Activated CD4-positive, CD25-positive, alpha-beta regulatory T cell (primary cell): ENCODE results near the gene DDAH1.
A peak's percentile ranks its signal among the peaks of the same experiment; 100 is the strongest.

Source experiments
- DNase-seq, 4 experiments: peaks; one replicate each; lab custom pipeline; 2025; lab: John Stamatoyannopoulos, UW

Gene DDAH1

DNA sequence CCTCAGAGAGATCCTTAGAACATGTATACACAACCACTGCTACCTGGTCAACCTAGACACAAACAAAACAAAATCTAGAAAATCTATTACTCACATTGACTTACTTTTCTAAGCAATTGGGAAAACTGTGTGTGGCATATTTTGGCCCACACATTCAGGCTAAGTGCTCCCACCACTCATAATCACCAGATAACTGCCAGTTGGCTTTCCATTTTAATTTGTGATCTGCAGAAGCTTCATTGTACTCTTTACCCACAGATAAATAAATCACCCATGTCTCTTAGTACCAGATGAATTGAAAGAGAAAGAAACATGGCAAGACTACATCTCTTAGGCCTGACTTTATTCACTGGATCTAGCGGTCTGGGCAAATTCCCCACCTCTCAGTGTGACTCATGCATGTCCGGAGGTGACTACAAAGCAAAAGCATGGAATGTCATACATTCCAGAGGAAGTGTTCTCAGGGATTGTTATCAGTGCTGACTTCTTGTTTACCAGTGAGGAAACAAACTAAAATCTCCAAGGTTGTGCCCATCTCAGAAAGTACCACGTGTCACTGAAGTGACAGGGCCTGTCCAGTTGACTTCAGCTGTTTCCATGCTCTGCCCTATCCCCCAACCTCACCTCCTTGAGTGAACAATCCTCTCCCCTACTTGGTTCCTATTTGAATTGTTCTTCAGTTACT lies 136.1 kb downstream of the DDAH1 start:
- no peak for DNase-seq

DNA sequence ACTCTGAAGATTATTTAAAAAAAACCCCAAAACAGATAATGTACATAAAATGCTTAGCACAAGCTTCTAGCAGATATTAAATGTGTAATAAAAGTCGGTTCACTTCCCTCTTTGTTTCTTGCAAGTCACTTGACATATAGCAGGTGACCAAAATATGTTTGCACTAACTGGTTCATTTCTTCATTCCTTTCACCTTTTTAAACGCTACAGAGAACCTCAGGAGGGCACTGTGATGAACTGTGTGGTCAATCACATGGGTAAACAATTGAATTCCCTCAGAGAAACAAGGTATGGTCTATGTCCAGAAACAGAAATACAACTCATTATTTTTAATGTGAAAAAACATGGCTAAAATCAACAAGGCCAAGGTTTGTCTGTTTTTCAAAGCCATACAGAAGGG lies 137.2 kb downstream of the DDAH1 start:
- no peak for DNase-seq

DNA sequence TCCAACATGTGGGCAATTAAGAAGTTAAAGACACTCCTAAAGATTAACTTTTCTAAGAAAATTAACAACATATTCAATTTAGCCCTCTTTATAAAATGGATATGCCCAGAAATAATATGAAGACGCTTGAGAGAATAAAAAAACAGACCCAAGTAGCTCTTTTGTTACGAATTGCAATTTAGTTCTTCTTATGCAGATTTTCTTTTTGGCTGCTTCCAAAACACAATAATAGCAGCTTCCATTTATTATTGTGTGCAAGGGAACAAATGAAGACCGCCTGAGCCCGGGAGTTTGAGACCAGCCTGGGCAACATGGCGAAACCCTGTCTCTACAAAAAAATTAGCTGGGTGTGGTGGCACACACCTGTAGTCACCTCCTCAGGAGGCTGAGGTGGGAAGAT lies 138.1 kb downstream of the DDAH1 start:
- DNase-seq, result no peak

DNA sequence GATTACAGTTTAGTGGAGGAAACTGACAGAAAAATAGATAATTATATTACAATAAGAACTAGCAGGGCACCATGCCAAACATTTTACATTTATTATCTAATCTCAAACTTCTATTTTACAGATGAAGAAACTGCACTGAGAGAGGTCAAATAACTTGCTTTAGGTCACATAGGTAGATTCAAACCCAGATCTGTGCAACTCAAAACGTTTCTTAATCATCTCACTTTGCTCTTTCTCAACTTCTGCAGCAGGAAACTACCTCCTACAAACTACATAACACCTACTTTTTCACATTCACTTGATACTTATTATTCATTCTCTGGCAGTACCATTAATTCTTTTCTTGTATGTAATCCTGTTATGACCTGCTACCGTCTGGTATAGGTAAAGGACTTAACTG lies 138.6 kb downstream of the DDAH1 start:
- no peak for DNase-seq

DNA sequence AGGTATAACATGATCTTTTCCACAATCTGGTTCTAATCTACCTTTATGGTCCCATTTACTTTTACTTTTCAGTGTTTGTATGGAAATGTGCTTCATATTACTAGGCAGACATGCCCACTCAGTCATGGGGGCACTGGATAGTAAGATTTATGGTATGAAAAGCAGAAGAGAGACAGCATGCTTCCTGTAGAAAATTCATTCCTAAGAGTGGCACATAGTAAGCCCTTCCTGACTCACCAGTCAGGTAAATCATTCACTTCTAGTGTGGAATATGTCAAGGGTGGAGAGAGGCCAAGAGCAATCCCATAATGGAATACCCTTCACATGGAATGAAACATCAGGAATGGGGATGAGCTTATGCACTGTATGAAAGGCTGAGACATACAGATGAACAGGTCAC lies 139.0 kb downstream of the DDAH1 start:
- no peak for DNase-seq

DNA sequence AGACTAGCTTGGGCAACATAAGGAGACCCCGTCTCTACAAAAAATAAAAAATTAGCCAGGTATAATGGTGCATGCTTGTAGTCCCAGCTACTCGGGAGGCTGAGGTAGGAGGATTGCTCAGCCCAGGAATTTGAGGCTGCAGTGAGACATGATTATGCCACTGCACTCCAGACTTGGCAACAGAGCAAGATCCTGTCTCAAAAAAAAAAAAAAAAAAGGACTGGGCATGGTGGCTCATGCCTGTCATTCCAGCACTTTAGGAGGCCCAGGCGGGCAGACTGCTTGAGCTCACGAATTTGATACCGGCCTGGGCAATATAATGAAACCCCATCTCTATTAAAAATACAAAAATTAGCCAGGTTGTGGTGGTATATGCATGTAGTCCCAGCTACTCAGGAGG lies 141.2 kb downstream of the DDAH1 start:
- no peak for DNase-seq

DNA sequence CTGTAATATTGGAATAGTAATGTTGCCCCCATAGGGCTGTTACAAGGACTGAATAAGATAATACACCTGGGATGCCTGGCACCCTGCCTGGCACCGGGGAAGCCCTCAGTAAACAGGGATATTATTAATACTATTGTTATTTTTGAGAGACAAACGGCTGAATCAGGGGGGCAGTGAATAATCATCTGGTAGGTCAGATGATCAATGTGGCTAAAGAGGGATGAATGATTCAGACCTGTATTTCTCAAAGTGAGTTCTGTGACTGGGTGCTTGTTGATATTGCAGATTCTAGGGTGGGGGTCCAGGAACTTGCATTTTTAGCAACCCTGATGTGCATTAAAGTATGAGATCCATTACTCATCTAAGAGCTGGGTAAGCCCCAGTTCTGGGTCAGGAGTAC lies 142.3 kb downstream of the DDAH1 start:
- no peak for DNase-seq

DNA sequence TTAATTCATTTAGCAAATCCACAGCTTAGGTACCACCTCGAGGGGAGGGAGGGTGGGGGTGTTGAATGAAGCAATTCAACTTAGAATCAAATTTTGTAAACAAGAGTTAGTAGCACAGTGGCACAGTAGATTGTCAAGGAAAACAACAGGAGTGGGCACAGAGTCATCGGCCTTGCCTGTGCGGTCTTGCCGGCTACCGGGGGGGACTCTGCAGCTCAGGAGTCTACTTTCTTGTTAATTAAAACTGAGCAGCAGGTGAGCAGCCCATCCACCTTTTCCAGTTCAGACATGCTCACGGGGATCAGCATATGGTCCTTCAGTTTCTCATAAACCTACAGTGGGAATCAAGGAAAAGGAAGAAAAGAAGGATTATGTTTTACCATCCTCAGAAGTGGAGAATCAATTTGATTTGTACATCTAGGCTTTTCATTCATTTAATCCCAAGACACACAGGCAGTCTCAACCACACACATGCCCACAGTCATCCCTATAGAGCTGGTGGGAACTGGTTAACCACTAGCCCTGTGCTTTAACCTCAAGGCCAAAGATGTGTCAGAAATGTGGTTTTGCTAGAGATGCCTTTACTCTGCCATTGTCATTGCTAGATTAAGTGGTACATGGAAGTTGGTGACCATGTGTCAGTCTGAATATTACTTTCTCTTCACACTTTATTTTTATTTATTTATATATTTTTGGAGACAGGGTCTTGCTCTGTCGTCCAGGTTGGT lies 143.6 kb downstream of the DDAH1 start:
- no peak for DNase-seq

DNA sequence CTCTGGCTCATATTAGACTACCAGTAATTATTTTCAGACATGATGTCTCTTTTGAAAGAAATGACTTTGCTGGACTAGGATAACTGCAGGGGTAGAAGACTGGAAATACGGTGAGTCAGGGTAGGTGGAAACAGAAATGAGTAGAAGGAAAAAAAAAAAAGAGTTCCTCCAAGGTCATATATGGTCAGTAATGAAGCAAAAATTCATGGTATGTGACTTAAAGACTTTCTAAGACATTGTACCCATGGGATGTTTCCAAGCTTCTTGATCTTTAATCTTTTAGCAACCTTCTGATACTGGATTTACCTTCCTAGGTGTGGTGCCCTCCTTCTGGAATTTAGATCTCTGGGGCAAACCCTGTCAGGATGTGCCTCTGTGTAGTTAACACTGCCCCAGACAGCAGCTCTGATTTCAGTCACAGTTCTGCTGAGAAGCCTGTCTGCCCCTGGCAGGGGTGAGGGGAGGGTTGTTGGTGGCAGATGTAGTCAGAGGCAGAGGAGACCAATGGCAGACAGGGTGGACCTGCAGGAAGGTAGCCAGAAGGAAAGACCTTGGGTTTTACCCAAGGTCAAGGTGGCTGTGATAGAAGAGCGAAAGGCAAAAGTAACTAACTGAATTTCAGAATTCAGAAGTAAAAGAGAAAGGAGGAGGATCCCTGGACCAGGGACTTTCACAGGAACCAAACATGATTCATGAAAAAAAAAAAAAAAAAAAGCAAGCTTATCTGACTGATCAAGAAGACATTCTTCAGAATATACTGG lies 144.4 kb downstream of the DDAH1 start:
- DNase-seq, result no peak

DNA sequence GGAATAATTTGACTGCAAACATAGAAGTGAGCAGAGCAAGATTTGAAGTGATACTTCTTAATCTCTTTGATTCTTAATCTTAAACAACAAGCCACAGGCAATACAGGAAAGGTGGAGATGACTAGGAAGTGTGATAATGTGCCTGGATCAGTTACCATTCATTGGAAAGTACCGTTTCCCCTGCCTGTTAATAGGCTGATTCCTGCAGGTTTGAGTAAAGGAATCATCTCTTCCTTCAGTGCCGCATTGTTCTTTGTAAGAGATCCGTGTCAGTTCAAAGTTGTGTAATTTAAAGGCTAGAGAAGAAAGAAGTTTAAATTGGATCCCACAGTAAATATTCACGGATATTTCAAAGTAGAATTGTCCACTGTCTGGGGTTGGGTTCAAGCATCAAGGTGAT lies 145.0 kb downstream of the DDAH1 start:
- no peak for DNase-seq

DNA sequence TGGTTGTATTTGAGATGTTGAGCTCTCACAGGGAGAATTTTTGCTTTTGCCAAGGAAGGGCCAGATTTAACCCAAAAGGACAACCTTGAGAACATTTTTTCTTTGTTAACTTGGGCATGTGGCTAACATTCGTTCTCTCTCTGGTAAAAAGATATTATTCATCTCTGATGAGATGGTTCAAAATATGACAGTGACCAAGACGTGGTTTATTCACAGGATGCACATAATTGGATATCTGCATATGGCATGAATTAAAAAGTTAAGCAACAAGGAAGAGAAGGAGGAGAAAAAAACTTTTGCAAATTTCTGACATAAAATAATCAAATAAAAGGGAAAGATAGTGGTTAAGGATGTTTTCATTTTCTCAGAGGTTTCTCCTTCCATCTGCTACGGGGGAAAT lies 145.5 kb downstream of the DDAH1 start:
- DNase-seq, result no peak

DNA sequence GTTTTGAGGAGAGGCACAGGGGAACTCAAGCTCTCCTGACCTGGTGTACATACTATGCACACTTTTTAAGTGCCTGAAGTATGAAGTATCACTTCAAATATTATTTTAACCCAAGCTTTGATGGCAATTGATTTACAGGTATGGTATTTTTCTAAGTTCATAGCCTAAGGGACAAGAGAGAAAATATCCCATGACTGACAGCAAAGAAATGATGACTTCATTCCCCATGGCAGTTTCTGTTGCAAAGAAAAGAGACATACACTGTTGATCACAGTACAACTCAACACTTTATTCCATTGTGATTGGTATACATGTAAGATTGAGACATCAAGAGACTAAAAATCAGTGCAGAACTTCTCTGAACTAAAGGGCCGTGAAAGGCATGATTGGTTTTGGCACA lies 146.7 kb downstream of the DDAH1 start:
- DNase-seq, result no peak

DNA sequence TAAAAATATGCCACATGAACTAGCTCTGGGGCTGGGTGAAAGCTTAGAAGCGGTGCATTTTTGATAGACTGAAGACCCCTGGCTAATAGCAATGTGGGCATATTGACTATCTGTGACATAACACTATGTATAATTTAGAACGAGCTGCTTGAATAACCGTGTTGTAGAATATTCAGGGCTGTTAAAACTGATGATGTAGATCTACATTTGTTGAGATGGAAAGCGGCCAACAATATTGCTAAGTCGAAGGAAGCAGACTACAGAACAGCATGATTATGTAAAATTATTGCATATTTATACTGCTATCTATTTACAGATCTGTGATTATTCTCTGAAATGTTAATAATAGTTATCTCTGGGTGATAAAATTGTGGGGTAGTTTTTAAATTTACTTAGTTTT lies 147.4 kb downstream of the DDAH1 start:
- no peak for DNase-seq

DNA sequence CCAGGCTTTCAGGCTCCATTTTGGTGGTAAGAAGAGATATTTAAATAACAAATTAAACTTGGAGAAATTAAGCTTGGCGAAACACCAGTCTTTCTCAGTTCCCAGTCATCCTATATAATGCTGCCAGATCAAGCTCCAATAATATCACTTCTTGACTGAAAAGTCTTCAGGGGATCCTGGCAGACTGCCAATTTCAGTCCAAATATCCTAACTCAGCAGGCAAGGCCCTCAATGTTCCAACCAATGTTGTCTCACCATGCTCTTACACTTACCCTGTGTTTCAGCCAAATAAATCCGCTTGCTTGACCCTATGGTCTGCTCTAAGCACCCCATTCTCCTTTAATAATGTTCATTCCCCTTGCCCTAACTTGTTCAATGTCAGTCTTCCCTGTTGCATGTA lies 148.6 kb downstream of the DDAH1 start:
- DNase-seq, result no peak

DNA sequence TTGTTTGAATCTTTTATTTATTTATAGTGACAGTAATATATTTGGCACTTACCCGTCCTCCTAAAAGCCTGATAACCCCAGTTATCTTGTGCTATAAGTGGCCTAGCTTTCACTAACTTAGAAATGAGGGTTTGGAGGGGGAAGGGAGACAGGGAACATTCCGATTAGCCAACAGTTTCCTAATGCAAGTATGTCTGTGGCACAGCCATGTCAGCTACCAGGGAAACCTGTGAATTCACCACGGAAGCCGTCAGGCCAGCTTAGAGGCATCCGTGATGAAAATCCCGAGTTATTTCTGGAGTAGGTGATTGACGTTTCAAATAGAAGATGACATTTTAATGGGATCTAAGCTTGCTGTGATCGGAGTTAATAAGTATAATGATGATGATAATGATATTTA lies 149.2 kb downstream of the DDAH1 start:
- no peak for DNase-seq

DNA sequence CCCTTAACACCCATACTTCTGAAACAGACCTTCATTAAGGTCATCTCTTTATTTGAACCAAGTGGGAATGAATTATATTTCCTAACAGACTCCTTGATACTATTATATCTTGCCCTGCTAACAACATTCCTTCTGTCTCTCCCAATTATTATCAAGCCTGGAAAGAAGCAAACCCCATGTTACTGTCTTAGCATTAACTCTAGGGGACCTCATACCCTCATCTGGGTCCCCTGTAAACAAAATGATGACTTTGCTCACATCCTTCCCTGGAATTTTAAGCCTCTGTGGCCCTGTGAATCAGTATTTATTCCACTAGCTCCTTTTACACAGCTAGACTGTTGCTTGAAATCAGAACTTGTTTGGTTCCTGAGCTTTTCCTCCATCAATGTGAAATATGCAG lies 150.2 kb downstream of the DDAH1 start:
- DNase-seq, result no peak

DNA sequence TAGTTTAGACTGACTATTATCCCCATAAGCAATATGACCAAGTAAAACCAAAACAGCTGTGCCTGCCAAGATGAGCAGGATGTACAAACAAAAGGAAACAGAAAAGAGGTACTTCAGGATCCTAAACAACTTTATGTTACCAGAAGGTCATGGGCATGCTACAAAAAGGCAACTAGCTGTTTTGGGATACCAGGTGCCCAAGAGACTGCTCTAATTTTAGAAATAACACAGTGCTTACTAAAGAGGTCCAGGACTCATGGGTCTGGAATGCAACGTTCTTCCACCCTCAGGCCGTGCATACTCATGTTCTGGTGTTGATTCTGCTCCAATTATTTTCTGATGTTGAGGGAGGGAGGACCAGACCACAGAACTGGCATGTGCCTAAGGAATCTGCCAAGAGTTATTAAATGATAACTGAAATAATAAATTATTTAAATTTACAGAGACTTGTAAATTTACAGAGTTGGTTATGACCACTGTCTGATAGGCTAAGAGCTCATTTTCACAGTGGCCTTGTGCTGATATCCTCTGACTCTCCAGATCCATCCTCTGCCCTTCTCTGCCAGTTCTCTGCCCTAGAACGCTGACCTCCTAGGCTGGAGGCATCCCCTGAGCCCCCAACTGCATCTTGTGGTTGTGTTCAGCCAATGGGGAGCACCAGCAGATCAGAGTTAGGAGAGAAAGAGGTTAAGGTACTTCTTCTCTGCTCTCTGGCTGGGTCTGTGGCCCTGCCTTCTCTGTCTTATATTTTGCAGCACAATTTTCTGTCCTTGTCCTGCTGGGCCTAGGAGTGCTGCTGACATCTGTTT lies 150.9 kb downstream of the DDAH1 start:
- DNase-seq, result no peak

DNA sequence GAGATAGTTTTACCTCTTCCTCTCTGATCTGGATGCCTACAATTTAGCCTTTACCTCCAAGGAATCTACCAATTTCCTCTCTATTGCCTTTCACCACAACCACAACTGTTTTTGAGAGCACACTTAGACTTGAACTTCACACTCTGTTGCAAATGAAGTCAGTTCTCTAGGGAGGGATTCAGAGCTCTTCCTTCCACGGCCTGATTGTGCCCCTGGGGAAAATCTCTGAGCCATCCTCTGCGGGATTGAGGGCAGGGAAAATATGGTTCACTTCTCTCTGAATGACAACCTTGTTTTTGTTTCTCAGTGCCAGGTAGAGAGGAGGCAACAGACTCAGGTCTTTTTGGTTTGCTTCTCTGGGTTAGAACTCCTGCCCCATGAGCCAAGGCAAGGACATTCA lies 153.1 kb downstream of the DDAH1 start:
- DNase-seq, result no peak

DNA sequence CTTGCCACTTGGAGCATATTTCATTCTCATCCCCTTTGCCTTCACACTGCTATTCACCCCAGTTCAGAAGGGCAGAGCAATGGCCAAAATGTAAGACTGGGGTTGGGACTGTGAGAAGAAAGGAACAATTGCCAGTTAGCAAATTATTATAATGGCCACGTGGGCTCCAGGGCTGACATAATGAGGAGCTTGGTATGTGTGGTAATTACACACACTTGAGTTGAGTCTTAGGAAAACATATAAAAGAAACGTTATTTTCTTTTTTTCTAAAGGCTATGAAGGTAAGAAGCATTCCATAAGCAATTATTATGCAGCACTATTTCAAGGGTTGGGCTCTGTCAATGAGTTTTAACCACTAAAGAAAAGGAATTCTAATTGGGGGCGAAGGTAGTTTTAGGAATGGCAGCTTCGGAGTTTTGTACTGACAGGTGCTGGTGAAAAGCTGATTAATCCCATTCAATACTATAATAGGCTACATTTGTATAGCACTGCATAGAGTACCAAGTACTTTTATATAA lies 156.1 kb downstream of the DDAH1 start:
- no peak for DNase-seq

DNA sequence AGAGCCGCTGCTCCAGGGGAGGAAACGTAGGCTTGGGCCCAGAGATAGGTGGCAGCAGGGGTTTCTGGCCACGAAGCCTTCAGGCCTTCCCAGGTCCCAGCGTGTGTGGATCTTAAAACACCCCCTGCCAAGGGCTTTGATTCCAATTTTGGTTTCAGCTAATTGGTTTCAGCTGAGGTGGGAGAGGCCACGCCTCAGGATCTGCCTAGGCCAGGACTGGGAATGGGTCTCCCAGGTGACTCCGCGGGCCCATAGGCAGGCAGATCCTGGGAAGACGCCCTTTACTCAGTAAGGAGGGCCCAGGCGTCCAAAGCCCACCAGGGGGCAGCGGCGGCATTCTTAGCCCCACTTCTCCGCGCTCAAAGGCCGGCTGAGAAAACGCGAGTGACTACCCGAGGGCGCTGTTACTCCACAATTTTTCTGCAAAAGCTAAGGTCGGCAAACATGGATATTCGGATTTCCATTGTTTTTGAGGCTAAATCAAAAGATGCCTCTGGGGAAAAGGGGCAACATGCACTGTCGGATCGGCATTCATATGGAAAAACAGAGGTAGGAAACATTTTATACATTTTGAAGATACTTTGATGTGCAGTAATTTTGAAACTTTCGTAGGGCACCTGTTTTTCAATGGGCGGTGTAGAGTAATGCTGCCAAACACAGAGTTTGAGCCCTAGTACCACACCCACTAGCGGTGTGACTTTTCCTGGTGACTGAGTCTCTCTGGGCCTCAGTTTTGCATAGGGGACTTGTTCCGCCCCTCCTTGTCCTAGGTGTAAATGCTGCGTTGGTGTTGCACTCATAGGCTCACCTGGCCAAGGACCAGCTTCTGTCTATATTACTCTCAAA lies 156.7 kb downstream of the DDAH1 start:
- peak; percentile 10 to 29 (median 22) for DNase-seq

DNA sequence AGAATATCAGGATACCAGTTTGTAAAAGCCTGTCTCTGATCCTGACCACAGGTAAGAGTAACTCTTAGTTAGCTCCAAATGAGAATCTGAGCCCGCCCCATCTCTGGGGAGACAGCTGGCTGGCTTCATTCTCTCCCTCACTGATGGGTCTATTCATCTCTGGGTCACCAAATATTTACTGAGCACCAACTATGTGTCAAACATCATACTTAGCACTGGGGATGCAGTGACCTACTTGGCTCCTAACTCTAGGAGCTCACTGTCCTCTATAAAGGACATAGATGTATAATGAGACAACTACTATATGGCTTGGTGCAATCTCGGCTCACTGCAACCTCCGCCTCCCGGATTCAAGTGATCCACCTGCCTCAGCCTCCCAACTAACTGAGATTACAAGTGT lies 158.7 kb downstream of the DDAH1 start:
- DNase-seq, result no peak
